ENCODE measurements around the gene ITPRIPL2. TPM values are rescaled to one million over a fixed set of nuclear protein-coding genes. Genes with fewer than 3 reads are reported as not detected.

The ITPRIPL2 gene
- polyA plus RNA-seq, 1 donor from 2014 or later, result 4.7 TPM

GRCh38 chr16:19126300-19126699 lies 12.5 kb downstream of the ITPRIPL2 start:
- no peak overlapping the region for H3K4me3 Mint-ChIP-seq
- peaks cover 20 to 36% (median 30%) of the 10 kb centered on the region in 3 donors for H3K4me1 Mint-ChIP-seq
- peaks cover 4% of the 10 kb centered on the region for H3K36me3 Mint-ChIP-seq
- peaks cover 0 to 4% (median 2%) of the 10 kb centered on the region in 3 donors for H3K9me3 Mint-ChIP-seq
- peaks cover 2% of the 10 kb centered on the region for H3K27me3 Mint-ChIP-seq
- no peak overlapping the region for H3K27ac Mint-ChIP-seq

DNA sequence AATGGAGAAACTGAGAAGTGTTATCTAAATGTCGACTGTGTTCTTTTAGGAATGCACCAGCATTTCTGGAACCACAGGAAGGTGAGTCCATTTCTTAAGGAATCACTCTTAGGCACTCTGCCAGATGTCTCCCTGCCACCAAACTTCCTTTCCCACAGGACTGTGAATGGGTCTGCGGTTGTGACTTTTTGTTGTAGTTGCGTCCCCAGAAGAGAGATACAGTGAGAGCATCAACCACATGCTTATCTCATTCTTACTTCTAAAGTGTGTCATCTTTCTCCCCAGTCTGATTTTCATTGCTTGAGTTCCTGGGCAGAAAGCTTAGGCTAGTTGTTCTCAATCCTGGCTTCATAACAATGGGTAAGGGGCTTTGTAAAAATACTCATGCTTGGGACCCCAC lies 13.4 kb downstream of the ITPRIPL2 start:
- H3K36me3 Mint-ChIP-seq, result peaks cover 3% of the 10 kb centered on the region
- peaks cover 23 to 43% (median 39%) of the 10 kb centered on the region in 3 donors for H3K4me1 Mint-ChIP-seq
- peaks cover 0 to 4% (median 2%) of the 10 kb centered on the region in 3 donors for H3K9me3 Mint-ChIP-seq
- H3K27me3 Mint-ChIP-seq, result peaks cover 2% of the 10 kb centered on the region
- peak overlapping the region in 1 of 3 donors; percentile 27 for H3K27ac Mint-ChIP-seq
- peak overlapping the region in 1 of 4 donors; percentile 68 for H3K4me3 Mint-ChIP-seq

GRCh38 chr16:19127674-19128131 lies 13.9 kb downstream of the ITPRIPL2 start:
- no peak overlapping the region for H3K4me3 Mint-ChIP-seq
- peak overlapping the region in 2 of 3 donors; percentile 27 to 55 for H3K27ac Mint-ChIP-seq
- peaks cover 2% of the 10 kb centered on the region for H3K27me3 Mint-ChIP-seq
- peaks cover 23 to 48% (median 40%) of the 10 kb centered on the region in 3 donors for H3K4me1 Mint-ChIP-seq
- H3K36me3 Mint-ChIP-seq, result peaks cover 3% of the 10 kb centered on the region
- peaks cover 0 to 4% (median 2%) of the 10 kb centered on the region in 3 donors for H3K9me3 Mint-ChIP-seq

GRCh38 chr16:19128454-19129200 lies 14.9 kb downstream of the ITPRIPL2 start:
- Mint-ChIP-seq H3K27ac (no peak overlapping the region), H3K4me1 (peaks cover 29 to 53% (median 44%) of the 10 kb centered on the region in 3 donors), H3K9me3 (peaks cover 0 to 4% (median 2%) of the 10 kb centered on the region in 3 donors), H3K36me3 (peaks cover 3% of the 10 kb centered on the region), H3K4me3 (peak overlapping the region in 2 of 4 donors; percentile 37 to 66), H3K27me3 (peaks cover 2% of the 10 kb centered on the region)

DNA sequence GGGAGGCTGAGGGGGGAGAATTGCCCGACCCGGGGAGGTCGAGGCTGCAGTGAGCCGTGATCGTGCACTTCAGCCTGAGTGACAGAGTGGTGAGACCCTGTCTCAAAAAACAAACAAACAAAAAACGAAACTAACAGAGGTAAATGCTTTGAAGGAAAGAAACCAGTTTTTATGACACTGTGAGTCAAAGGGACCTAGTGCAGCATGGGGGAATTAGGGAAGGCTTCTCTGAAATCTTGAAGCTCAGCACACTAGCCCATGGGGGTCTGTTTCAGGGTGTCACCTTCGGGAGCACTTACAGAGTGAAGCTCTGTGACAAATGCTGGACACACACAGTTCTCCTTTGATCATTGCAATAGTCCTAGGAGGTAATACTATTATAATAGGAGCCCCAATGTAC lies 16.6 kb downstream of the ITPRIPL2 start:
- Mint-ChIP-seq H3K4me3 (peak overlapping the region in 1 of 4 donors; percentile 41), H3K27ac (peak overlapping the region in 1 of 3 donors; percentile 54), H3K36me3 (no peaks in the 10 kb centered on the region), H3K9me3 (peaks cover 0 to 4% (median 0%) of the 10 kb centered on the region in 3 donors), H3K4me1 (peaks cover 29 to 53% (median 44%) of the 10 kb centered on the region in 3 donors), H3K27me3 (peaks cover 2% of the 10 kb centered on the region)

DNA sequence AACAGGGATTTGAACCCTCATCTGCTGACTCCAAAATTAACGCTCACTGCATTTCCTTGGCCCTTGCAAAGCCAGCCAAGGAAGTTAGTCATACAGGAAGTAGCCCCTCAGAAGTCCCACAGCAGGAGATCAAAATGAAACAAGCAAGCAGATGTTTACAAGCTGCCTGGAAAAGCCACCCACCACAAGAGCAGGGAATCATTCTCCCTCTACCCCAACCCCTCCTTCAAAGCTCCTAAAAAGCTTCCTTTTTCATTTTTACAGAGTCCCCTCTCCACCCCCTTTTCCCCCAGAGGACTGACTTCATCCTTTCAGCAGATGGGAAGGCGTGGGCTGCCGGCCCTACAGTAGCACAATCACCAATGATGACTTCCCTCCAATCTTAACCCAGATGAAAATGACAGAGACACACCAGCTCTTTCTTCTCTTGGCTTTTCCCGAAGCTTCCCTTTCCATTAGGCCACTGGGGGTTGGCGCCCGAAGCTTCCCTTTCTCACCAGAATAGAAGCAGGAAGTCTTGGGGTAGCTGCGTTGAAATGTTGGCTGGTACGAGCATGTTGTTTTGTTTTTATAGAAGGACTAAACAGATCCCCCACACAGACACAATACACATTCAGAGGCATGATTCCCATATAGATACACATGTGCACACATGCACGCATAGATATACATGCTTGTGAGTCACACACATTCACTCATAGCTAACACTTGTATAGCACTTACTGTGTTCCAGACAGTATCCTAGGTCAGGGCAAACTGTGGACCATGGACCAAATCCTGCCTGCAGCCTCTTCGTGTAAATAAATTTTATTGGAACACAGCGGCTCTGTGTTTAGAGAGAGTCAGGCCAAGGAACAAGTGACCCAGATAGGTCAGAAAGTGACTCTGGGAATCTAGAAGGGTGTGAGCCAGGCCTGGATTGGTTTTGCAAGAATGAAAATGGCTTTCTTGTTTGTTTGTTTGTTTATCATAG lies 17.4 kb downstream of the ITPRIPL2 start:
- peaks cover 2% of the 10 kb centered on the region for H3K27me3 Mint-ChIP-seq
- H3K36me3 Mint-ChIP-seq, result no peaks in the 10 kb centered on the region
- peak overlapping the region in 2 of 3 donors; percentile 54 to 60 for H3K27ac Mint-ChIP-seq
- peaks cover 0 to 4% (median 0%) of the 10 kb centered on the region in 3 donors for H3K9me3 Mint-ChIP-seq
- H3K4me3 Mint-ChIP-seq, result peak overlapping the region in 3 of 4 donors; percentile 8 to 70 (median 41)
- peaks cover 29 to 53% (median 44%) of the 10 kb centered on the region in 3 donors for H3K4me1 Mint-ChIP-seq

DNA sequence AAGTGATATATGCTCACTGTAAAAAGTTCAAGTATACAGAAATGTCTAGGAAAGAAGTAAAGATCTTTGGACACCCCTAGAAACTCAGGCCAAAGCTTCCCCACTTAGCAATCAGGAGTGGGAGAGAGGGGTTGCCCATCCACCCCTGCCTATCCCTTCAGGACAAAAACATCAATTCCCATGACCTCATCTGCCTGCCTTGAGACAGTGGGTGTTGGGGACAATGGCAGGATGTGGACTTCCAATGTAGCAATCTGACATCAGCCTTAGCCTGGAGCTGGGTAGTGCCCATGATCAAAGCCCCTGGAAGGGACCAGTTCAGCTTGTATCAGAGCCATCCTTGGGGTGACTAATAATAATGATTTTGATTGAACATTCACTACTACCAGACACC lies 18.1 kb downstream of the ITPRIPL2 start:
- H3K27ac Mint-ChIP-seq, result peak overlapping the region in 1 of 3 donors; percentile 39
- H3K4me1 Mint-ChIP-seq, result peaks cover 29 to 53% (median 44%) of the 10 kb centered on the region in 3 donors
- H3K4me3 Mint-ChIP-seq, result peak overlapping the region in 1 of 4 donors; percentile 79
- H3K27me3 Mint-ChIP-seq, result peaks cover 4% of the 10 kb centered on the region
- peaks cover 0 to 4% (median 0%) of the 10 kb centered on the region in 3 donors for H3K9me3 Mint-ChIP-seq
- no peaks in the 10 kb centered on the region for H3K36me3 Mint-ChIP-seq

GRCh38 chr16:19132255-19132654 lies 18.5 kb downstream of the ITPRIPL2 start:
- Mint-ChIP-seq H3K9me3 (peaks cover 0 to under 1% (median 0%) of the 10 kb centered on the region in 3 donors), H3K4me1 (peaks cover 29 to 49% (median 41%) of the 10 kb centered on the region in 3 donors), H3K27me3 (peaks cover 4% of the 10 kb centered on the region), H3K36me3 (no peaks in the 10 kb centered on the region), H3K27ac (no peak overlapping the region), H3K4me3 (peak overlapping the region in 1 of 4 donors; percentile 79)

DNA sequence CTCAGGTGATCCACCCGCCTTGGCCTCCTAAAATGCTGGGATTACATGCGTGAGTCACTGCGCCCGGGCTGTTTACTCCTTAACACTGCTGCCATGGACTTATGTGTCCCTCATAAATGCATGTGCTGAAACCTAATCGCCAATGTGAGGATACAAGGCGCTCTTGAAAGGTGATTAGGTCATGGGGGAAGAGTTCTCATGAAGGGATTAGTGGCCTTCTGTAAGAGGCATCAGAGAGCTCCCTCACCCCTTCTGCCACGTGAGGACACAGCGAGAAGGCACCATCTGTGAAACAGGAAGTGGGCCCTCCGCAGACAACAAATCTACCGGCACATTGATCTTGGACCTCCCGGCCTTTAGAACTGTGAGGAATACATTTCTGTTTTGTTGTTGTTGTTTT lies 19.1 kb downstream of the ITPRIPL2 start:
- Mint-ChIP-seq H3K36me3 (no peaks in the 10 kb centered on the region), H3K4me1 (peaks cover 29 to 42% (median 35%) of the 10 kb centered on the region in 3 donors), H3K4me3 (peak overlapping the region in 2 of 4 donors; percentile 65 to 79), H3K27ac (peak overlapping the region in 2 of 3 donors; percentile 43 to 74), H3K27me3 (peaks cover 5% of the 10 kb centered on the region), H3K9me3 (no peaks in the 10 kb centered on the region)

DNA sequence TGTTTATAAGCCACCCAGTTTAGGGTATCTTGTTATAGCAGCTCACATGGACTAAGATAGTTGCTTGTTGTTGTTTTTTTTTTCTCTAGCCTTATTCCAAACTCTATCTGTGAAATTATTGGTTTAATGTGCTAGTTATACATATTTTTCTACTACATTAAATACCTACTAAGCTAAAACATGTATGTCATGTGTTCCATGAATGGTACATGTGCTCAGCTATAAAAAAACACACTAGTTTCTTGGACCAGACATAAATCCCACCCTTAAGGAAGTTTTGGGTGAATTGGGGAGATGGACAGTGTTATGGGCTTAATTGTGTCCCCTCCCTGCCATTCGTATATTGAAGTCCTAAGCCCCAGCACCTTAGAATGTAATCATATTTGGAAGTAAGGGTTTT lies 19.8 kb downstream of the ITPRIPL2 start:
- peaks cover 25 to 37% (median 32%) of the 10 kb centered on the region in 3 donors for H3K4me1 Mint-ChIP-seq
- H3K9me3 Mint-ChIP-seq, result no peaks in the 10 kb centered on the region
- H3K4me3 Mint-ChIP-seq, result peak overlapping the region in 1 of 4 donors; percentile 65
- peaks cover 5% of the 10 kb centered on the region for H3K27me3 Mint-ChIP-seq
- H3K36me3 Mint-ChIP-seq, result no peaks in the 10 kb centered on the region
- peak overlapping the region in 2 of 3 donors; percentile 43 to 53 for H3K27ac Mint-ChIP-seq

- Mint-ChIP-seq H3K36me3 (no peaks in the 10 kb centered on the region), H3K4me1 (peaks cover 17 to 27% (median 24%) of the 10 kb centered on the region in 3 donors), H3K9me3 (no peaks in the 10 kb centered on the region), H3K4me3 (no peak overlapping the region), H3K27me3 (peaks cover 5% of the 10 kb centered on the region), H3K27ac (no peak overlapping the region)
These were observed 21.6 kb downstream of the ITPRIPL2 start for GRCh38 chr16:19135201-19135842.

DNA sequence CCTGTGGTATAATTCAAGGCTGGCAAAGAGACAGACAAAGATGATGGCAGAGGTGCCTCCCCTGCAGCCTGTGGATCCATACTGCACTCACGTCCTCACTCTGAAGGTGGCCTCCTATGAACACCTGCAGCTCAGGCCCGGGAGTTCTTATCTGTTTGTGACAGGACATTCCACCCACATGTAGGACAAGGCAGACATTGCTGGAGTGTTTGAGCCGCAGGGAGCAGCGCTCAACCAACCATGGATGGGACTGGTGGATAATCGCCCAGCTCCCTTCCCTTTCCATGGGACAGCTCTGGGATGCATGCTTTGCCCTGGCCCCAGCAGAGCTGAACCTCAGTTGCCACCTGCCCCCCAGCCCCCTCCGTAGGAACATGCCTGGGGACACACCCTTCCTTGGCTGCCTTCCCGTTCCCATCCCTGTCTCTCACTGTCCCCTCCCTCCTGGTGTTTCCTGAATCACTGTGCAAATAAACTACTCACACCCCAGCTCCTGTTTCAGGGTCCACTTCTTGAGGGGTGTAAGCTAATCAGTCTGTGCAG lies 22.2 kb downstream of the ITPRIPL2 start:
- H3K9me3 Mint-ChIP-seq, result no peaks in the 10 kb centered on the region
- peaks cover 12 to 21% (median 20%) of the 10 kb centered on the region in 3 donors for H3K4me1 Mint-ChIP-seq
- H3K36me3 Mint-ChIP-seq, result no peaks in the 10 kb centered on the region
- peak overlapping the region in 1 of 4 donors; percentile 57 for H3K4me3 Mint-ChIP-seq
- H3K27me3 Mint-ChIP-seq, result peaks cover 5% of the 10 kb centered on the region
- no peak overlapping the region for H3K27ac Mint-ChIP-seq

- Mint-ChIP-seq H3K27me3 (peaks cover 3% of the 10 kb centered on the region), H3K9me3 (no peaks in the 10 kb centered on the region), H3K27ac (no peak overlapping the region), H3K36me3 (no peaks in the 10 kb centered on the region), H3K4me1 (peaks cover 6 to 14% (median 13%) of the 10 kb centered on the region in 3 donors), H3K4me3 (no peak overlapping the region)
These were observed 22.9 kb downstream of the ITPRIPL2 start for GRCh38 chr16:19136549-19137196.

Data from IgD-negative memory B cell (primary cell).